Muscle of leg (tissue), 9 donors: ENCODE data around the gene JAZF1. TPM values are rescaled to one million over a fixed set of nuclear protein-coding genes. Genes with fewer than 3 reads are reported as not detected.

Experiments
- polyA plus RNA-seq, 8 donors: library from polyadenylated mRNA; unstranded; fragments of 120-200 nt; gene quantifications; one replicate each; pipeline versions ENCODE4 v1.2.1 to v1.2.3, GENCODE V29; 2013; ENCODE audit warnings: inconsistent platforms in 1 of 8, low replicate concordance in 1 of 8; ENCODE audit not compliant: insufficient read length in 8 of 8, insufficient read depth in 1 of 8
- total RNA-seq: library from RNA; stranded (reverse); fragments of 120-200 nt; gene quantifications from one replicate; pipeline ENCODE4 v1.2.4, GENCODE V29; 2013

Gene JAZF1
- total and polyA plus RNA-seq, 9 donors: 12.7 to 30.3 (median 28.1) TPM

Other genes starting within 250 kb of the JAZF1 start
- 22.7 TPM for gene CREB5, start 231.7 kb upstream of the JAZF1 start, total RNA-seq
- gene CREB5, start 231.7 kb upstream of the JAZF1 start, polyA plus RNA-seq: 10 to 100 TPM; 16.0 to 46.2 (median 28.7) TPM